Measurements from ENCODE around the gene FGA.

The FGA gene

DNA sequence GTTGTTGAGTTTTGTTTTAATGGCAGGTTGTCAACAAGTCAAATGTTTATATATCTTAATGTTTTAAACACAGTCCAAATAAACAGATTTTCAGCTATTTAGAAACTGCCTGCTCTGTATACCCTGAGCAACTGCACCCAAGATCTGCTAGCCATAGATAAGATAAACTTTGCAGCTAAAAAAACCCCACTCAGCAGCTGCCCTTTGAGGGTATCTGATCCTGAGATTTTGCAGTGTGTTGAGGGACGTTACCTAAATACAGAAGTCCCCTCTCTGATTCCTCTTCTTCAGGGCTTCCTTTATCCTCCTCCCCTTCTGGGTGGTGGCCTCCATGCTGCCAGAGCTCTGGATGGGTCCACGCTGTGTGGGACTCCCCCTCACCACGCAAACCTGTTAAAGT, 32.9 kb upstream of the FGA start:
- no peak overlapping the region for H3K4me3 ChIP-seq (ENCODE audit: low read depth, low read length)
- no peak for TF ChIP-seq CTCF (IDR thresholded peaks at IDR 0.05; ENCODE audit: low read depth, low read length)

DNA sequence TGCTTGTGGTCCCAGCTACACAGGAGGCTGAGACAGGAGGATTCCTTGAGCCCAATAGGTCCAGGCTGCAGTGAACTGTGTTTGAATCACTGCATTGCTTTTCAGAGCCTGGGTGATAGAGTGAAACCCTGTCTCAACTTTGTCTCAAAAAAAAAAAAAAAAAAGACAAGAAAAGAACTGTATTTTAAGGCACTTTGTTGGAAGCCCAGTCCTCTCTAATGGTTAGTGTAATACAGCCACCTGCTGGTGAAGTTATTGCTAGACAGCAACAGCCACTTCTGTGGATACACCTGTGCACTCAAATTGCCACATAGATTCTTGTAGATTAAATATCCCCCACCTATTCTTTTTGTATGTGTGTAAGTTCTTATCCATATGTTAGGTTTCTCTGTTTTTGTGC, 32.1 kb upstream of the FGA start:
- no peak overlapping the region for H3K4me3 ChIP-seq (ENCODE audit: low read depth, low read length)

DNA sequence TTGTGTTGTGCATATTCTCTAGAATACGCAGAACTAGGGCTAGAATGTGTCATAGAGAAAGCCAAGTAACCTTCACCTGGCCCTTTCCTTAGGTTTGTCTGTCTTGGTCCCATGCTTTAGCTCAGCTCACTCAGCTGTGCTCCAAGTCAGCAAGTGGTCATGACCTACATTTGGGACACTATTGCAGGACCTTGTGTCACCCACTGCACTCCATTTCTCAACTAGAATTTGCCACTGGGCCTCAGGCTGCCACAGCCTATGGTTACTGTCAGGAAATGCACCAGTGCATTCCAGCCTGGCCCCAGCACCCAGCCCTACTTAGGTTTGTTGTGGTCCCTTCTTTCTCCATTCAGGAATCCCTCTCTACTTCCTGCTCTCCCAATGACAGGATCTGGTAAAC, 29.6 kb upstream of the FGA start:
- no peak for TF ChIP-seq CTCF (IDR thresholded peaks at IDR 0.05; ENCODE audit: low read depth, low read length)
- no peak overlapping the region for H3K4me3 ChIP-seq (ENCODE audit: low read depth, low read length)

More for the DNA sequence above, 32.1 kb upstream of the FGA start:
- no peak for TF ChIP-seq CTCF (IDR thresholded peaks at IDR 0.05; ENCODE audit: low read depth, low read length)

- no peak overlapping the region for H3K4me3 ChIP-seq (ENCODE audit: low read depth, low read length)
- peak; percentile 55 for TF ChIP-seq CTCF (IDR thresholded peaks at IDR 0.05; ENCODE audit: low read depth, low read length)
Observed at GRCh38 chr4:154618708-154619315, 28.3 kb upstream of the FGA start.

- H3K4me3 ChIP-seq (ENCODE audit: low read depth, low read length) = no peak overlapping the region
Observed at GRCh38 chr4:154617820-154618317, 27.3 kb upstream of the FGA start.

DNA sequence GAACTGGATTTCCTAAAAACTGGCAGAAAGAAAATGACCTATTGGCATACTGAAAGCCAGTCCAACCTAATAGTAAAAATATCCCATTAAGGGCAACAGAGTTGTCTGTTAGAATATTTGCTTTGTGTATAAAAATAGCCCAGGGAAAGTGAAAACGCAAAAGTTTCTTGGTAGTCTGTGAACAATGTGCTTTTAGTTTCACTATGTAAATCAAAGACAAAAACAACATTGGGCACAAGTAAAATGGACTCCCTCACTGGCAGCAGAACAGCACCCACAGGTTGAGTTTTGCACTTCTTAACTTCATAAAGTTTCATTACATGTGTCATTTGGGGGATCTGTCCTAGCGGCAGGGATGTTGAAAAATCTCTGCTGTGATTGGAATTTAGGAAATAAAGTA, 26.2 kb upstream of the FGA start:
- TF ChIP-seq CTCF (IDR thresholded peaks at IDR 0.05; ENCODE audit: low read depth, low read length) = no peak
- no peak overlapping the region for H3K4me3 ChIP-seq (ENCODE audit: low read depth, low read length)

More at GRCh38 chr4:154617820-154618317, 27.3 kb upstream of the FGA start:
- TF ChIP-seq CTCF (IDR thresholded peaks at IDR 0.05; ENCODE audit: low read depth, low read length) = no peak

DNA sequence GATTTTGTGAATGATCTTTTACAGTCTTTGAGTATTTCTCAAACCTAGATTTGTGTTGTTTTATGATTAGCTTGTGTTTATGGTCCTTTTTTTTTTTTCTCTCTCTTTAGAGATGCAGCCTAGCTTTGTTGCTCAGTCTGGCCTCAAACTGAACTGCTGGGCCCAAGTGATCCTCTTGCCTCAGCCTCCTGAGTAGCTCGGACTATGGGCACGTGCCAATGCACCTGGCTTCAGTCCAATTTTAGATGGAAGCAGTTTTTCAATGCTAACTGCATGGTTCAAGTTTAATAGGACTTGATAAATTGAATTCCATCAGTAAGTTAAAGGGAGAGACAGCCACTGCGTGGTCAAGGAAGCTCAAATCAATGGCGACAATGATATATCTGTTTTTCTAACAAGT, 25.7 kb upstream of the FGA start:
- H3K4me3 ChIP-seq (ENCODE audit: low read depth, low read length) = no peak overlapping the region
- no peak for TF ChIP-seq CTCF (IDR thresholded peaks at IDR 0.05; ENCODE audit: low read depth, low read length)

All from WI38 (cell line).